GM18520 (cell line): ENCODE measurements around the gene IRF7.

Experiments used
- ATAC-seq: cut with Tn5 transposase; IDR thresholded peaks from one replicate; pipeline ENCODE4 v1.9.1; 2021; ENCODE audit not compliant: unreplicated experiment

Gene IRF7

DNA sequence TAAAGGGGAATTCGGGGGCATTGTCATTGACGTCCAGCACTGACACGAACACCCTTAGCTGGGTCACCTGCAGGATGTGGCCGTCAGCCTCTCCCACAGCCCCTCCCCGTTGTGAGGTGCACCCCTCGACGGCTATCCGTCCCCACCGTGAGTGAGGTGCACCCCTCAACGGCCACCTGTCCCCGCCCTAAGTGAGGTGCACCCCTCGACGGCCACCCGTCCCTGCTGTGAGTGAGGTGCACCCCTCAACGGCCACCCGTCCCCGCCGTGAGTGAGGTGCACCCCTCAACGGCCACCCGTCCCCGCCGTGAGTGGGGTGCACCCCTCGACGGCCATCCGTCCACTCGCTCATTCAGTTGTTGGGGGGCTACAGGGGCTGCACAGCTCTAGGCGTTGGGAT is 6.1 kb upstream of the IRF7 start:
- ATAC-seq = no peak

DNA sequence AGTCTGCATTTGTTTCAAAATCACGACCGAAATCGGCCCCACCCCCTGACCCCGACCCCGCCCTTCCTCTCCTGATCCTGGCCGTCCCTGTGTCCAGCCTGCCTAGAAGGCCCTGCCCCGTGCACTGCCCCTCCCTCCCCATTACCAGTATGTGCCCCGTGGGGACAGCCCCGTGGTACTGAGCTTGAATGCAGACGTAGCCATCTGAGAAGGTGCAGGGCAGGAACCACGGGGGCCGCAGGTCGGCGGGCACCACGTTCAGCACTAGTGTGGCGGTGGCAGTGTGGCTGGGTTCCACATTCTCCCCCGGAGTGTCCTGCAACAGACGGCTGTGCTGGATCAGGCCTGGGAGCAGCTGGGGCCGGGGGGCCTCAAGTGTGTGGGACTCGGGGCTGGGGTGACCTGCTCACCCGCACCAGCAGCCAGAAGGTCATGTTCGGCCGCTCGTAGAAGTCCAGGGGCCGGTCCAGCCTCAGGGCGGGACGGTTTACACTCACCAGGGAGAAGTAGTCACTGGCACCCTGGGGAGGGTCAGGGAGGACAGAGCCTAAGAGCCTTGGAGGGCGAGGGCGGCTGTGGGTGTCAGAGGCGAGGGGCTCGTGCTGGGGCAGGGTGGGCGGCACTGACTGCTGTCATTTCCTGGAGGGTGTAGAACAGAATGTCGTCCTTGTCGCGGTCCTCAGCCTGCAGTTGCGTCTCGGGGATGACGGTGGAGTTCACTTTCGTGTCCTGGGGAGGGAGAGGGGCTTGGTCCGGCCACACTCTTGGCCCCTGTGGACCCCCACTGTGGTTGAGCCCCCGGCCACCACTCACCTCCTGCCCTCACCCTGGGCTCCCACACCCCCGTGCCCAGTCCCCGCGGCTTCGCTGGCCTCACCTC is 5.4 kb upstream of the IRF7 start:
- no peak for ATAC-seq

DNA sequence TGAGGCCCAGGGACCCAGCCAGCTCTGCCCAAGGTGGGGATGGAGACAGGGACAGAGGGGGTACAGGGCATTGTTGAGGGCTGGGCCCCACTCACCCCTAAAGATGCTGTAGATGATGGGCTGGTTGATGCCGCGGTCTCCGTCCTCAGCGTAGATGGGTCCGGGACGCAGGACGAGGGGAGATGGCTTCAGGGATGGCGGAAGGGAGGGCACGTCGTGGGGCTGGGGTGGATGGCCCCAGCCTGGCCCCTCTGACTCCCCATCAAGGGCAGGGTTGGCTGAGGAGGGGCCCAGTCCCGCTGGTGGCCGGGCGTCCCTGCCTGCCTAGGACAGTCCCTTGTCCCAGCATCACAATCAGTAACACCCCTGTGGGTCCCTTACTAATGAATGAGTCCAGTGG is 4.5 kb upstream of the IRF7 start:
- no peak for ATAC-seq

DNA sequence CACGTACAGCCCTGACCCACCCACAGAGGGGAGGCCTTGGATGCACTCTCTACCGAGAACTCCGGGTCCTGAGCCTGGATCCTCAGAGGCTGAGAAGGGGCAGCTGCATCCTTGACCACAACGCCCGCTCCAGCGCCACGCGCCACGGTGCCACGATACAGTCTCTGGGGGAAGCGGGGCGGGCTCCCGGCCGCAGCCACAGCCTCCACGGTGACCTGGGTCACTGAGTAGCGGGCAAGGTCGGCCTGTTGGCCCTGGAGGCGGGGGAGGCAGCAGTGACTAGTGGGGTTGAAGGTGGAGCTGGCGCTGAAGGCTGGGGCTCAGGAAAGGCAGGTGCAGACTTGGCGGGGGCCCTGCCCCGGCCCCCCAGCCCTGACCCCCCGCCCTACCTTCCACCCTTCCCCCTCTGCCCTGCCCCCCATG is 3.9 kb upstream of the IRF7 start:
- ATAC-seq = no peak

DNA sequence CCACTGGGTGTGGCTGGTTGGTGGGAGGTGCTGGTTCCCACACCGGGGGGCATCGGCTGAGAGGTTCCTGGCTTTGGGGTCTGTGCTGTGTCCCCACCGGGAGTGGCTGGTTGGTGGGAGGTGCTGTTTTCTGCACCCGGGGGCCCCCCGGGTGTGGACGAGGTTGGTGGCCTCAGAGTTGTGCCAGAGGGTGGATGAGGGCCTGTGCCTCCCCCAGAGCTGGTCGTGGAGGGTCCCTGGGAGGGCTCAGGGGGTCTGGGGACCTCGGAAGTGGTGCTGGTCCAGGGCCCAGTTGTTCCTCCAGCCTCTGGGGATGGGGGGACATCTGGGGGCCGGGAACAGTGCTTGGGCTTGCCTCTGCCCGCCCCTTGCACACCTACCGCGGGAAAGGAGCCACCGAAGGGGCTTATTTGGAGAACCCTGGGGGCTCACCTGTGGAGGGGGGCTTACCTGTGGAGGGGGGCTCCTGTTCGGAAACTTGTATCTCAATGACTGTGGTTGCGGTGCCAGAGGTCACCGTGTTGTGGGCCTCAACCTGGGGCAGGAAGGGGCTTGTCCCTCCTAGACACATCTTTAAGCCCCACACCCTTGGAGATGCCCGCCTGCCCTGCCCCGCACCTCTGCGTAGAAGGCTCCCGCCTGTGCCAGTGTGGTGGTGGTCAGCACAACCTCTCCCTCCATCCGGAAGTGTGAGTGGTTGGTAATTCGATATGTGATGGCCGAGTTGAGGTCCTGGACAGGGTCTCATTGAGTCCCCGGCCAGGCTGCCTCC is 3.3 kb upstream of the IRF7 start:
- no peak for ATAC-seq

DNA sequence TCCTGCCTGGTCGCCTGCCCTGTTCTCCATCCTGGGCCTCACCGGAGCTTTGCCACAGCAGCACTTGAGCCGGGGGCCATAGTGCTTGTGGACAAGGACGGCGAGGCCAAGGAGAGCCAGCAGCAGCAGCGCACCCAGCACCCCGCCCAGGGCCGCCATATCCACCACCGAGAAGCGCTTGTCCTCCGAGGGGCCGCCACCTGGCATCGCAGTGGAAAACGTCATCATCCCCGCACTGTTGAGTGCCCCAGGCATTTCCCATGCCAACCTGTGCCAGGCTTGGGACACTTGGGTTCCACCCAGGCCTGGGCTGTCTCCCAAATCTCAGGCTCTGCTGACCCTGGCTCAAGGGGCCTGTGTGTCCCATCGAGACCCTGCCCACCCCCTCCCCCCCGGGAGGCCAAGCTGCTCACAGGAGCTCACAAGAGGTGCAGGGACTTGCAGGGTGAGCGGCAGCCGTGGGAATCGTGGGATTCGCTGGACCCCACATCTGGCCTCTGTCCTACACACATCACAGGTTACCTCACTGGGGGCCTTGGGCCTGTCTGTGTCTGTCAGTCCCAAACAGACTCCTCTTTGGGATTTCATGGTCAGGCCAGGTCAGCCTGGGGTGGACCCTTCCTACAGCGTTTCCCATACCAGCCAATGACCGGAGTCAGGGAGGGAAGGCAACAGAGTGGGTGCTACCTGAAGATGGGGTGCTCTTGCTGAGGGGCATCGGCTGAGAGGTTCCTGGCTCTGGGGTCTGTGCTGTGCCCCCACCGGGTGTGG is 2.3 kb upstream of the IRF7 start:
- ATAC-seq = no peak

DNA sequence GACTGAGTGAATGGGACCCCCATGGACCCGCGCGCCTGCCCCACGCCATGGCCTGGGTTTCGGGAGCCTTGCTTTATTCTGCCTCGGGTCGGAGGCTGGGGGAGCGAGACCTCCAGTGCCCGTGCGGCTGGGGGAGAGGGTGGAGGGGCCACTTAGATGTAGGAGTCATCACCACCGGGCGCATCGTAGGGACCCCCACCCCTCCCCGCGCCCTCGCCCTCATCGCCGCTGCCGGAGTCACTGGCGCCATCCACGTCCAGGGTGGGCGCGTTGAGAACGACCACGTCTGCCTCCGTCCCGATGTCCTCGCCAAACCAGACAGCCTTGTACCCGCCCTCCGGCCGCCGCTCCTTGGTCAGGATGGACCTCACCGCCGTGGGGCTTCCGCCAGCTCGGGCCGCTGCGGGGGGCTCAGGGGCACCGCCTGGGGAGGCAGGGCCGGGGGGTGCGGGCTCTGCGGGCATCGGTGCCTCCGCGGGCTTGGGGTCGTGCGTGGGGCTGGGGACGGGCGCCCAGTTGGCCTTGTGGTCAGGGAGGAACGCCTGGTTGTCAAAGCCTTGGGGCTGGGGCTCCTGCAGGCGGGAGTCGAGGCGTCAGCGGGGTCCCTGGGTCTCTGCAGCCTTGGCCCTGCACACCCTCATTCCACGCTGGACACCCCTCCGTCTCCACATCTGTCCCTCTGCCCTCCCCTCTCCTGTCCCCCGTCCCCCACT is 1.6 kb upstream of the IRF7 start:
- ATAC-seq = no peak

DNA sequence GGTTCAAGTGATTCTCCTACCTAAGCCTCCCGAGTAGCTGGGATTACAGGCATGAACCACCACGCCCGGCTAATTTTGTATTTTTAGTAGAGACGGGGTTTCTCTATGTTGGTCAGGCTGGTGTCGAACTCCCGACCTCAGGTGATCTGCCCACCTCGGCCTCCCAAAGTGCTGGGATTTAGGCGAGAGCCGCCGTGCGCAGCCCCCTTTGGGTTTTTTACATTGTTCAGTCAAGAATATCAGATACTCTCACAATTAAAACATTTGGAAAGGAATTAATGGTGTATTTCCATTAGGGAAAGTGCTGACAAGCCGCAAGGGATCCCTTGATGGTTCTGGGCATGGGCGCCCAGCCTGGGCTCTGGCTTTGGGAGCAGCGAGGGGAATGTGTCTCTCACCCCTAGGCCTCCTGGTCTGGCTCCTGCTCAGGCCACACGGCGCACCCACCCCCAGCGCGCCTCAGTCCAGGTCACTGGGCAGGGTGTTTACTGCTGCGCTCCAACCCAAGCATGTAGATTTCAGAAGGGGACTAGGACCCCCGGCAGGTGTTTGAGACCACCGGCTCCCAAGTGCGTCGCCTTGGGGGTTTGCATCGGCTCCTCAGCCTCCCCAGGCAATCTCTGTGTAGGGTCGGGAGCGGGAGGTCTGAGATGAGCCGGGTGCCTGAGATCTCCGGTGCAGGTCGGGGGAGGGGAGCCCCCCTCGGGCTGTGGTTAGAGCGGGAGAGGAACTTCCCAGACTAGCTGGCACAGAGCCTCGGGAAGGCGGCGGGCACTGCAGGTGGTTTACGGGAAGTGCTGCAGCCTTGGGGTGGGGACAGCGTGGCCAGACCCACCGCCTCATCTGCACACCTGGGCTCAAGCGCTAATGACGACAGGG is 809 bp upstream of the IRF7 start:
- no peak for ATAC-seq

DNA sequence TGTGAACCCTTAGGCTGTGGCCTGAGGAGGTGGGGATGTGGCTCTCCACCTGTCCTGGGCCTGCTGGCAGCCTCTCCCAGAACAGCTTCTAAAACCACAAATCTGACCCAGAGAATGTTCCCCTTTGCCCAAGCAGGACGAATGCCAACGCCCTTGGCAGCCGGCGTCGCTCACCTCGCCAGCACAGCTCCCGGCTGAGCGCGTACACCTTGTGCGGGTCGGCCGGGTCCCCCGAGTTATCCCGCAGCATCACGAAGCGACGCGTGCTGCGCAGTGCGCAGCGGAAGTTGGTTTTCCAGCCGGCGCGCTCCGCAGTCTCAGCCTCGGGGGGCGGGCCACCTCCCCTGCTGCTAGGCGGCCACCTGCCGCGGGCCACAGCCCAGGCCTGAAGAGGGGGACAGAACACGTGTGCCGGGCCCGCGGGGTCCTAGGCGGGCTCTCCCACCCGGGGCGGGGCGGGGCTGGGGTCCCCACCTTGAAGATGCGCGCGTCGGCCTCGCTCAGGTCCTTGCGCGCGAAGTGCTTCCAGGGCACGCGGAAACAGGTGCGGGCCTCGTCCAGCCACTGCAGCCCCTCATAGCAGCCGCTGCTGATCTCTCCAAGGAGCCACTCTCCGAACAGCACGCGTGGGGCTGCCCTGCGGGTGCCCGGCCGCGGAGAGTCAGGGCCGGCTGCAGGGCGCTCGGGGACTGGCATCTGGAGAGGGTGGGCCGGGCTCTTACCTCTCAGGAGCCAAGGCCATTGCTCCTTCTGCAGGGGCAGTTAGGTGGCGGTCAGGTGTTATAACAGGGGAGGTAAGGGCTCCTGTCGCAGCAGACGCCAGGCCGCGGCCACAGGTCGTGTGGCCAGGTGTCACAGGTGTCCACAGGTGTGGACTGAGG is 887 bp downstream of the IRF7 start:
- ATAC-seq = no peak

DNA sequence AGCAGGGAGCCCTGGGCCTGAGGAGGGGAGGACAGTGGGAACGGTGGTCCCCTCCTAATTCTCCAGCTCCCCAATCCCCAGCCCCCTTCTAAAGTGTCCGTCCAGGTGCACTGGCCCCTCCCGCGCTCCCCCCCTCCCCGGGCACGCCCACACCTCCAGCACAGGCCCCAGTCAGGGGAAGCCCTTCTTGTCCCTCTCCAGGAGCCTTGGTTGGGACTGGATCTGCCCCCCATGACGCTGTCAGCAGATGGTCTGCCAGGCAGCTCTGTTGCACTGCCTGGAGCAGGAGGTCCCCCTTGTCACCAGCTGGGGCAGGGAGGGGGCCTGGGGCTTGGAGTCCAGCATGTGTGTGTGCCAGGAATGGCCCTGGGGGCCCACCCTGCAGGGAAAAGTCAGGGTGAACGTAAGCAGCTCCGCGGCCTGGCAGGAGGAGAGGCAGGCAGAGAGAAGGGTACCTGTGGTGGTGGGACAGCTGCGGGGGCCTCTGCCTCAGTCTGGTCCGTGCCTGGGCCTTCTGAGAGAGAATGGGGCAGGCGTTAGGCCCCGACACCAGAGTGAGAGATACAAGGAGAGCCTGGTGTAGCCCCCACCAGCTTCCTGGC is 1.6 kb downstream of the IRF7 start:
- ATAC-seq = no peak

DNA sequence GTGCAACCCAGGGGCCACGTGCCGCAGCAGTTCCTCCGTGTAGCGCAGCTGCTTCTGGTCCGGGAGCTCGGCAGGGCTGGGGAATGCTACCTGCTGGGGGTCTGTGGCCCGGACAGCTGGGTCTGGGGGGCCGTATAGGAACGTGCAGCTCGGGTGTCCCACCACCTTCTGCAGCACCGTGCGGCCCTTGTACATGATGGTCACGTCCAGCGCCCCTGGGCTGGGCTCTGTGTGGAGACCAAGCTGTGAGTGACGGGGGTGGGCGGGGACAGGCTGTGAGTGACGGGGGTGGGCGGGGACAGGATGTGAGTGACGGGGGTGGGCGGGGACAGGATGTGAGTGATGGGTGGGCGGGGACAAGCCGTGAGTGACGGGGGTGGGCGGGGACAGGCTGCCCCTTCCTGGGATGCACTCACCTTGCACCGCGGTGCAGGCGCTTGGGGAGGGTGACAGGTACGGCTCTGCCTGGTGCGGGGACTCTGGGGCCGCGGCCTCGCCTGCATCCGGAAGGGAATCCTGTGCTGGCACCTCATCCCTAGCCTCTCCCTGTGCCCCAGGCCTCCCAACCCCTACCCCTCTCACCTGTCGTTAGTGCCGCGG is 2.3 kb downstream of the IRF7 start:
- ATAC-seq = no peak

DNA sequence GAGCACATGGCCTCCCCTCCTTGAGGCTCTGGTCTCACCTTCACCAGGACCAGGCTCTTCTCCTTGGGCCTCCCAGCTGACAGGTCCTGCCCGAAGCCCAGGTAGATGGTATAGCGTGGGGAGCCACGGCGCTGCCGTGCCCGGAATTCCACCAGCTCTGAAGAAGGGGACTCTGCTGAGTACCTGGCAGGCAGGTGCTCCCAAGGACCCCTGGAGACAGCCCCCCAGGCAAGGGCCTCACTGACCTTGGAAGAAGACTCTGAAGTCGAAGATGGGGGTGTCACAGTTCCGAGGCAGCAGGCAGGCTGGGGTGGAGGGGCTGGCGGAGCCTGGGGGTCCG is 2.8 kb downstream of the IRF7 start:
- ATAC-seq = no peak

DNA sequence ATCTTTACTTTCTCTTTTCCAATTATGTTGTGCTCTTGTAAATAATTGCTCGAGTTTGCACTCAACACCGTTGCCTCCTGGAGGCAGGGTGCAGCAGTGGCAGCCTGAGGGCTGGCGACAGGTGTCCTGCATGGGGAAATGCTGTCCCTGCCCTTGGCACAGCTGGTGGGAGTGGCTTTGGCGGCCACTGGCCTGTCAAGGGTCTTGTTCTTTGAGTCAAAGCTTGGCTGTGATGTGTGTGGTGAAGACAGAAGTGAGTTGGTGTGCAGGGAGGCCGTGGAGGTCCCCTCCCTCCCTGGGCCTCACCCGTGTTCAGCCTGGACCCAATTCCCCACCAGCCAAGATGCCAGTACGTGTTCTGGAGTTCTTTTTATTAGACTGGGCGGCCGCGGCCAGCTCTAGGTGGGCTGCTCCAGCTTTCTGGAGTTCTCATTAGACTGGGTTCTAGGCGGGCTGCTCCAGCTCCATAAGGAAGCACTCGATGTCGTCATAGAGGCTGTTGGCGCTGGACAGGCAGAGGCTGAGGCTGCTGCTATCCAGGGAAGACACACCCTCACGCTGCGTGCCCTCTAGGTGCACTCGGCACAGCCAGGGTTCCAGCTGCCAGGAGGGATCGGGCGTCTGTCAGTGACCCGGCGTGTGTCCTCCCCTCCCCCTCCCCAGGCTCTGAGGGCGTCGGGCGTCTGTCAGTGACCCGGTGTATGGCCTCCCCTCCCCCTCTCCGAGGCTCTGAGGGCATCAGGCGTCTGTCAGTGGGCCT is 3.4 kb downstream of the IRF7 start:
- no peak for ATAC-seq

DNA sequence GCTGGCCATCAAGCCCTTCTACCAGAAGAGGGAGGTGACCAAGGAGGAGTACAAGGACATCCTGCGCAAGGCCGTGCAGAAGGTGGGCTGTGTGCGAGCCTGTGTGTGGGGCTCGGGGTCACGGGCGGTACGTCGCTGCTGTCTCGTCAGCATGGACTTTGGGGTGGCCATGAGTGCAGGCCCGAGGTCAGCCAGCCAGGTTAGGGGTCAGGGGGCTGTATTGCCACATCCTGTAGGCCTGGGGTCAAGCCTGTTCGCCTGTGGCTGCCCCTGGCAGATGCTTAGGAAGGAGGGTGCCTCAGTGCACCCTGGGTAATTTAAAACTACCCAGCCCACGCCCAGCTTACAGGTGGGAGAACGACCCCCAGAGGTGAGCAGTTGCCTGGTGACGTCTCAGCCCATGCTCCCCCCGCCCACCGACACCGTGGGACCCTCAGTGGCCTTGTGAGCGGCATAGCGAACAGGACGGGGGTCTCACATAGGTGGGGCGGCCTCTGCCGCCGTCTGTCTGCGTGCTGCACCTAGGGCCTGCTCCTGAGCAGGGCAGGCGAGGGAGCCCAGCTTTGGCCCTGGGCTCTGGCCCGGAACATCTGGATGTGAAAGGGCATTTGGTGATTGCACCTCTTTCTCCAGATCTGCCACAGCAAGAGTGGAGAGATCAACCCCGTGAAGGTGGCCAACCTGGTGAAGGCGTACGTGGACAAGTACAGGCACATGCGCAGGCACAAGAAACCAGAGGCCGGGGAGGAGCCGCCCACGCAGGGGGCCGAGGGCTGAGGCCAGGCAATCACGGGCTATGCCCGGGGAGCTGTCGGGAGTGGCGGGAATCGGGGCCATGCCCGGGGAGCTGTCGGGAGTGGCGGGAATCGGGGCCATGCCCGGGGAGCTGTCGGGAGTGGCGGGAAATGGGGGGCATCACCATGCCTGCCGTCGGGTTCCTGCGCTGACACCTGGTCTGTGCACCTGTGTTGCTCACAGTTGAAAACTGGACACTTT is 4.5 kb downstream of the IRF7 start:
- ATAC-seq = no peak

DNA sequence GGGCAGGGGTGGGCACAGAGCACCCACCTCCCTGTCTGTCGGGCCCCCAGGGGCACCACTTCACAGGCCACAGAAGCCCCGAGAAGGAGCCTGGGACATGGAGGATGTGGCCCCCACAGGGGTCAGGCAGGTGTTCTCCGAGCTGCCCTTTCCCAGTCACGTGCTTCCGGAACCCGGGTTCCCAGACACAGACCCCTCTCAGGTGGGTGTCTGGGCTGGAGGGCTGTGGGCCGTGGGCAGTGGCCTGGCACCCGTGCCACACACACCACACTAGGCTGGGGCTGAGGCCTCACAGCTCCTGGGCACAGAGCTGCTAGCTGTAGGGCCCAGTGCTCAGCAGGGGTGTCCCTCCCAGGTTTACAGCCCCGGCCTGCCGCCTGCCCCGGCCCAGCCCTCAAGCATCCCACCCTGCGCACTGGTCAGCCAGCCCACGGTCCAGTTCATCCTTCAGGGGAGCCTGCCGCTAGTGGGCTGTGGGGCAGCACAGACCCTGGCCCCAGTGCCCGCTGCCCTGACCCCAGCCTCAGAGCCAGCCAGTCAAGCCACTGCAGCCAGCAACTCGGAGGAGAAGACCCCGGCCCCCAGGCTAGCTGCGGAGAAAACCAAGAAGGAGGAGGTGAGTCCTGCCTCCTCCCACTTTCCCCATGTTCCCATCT is 5.5 kb downstream of the IRF7 start:
- no peak for ATAC-seq

DNA sequence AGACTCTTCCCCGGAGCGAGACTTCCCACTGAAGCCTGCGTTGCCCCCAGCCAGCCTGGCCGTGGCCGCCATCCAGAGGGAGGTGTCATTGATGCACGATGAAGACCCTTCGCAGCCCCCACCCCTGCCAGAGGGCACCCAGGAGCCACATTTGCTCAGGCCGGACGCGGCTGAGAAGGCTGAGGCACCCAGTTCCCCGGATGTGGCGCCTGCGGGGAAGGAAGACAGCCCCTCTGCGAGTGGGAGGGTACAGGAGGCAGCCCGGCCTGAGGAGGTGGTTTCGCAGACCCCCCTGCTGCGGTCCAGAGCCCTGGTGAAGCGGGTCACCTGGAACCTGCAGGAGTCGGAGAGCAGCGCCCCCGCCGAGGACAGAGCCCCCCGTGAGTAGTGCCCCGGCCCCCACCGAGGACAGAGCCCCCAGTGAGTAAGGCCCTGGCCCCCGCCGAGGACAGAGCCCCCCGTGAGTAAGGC is 6.4 kb downstream of the IRF7 start:
- ATAC-seq = no peak
